Effector memory CD8-positive, alpha-beta T cell (primary cell): Measurements from ENCODE around the gene POU5F1.
A peak's percentile ranks its signal among the peaks of the same experiment; 100 is the strongest.
"Not testable (repeated sequence)": the region's sequence is repeated elsewhere in the genome, so short reads cannot be mapped to it uniquely, and the experiment has no call there.

Source experiments
- ATAC-seq: fragments of 150-1000 bp; cut with Tn5 transposase; replicated peaks from 2 replicates; pipeline ENCODE4 v1.10.0; 2021; ENCODE audit warnings: mild to moderate bottlenecking, moderate library complexity
- DNase-seq, 3 experiments: peaks; one replicate each; pipeline ENCODE4 v3.0.0; 2021
- H3K27ac Mint-ChIP-seq, 2 donors: one replicate each; pipeline ENCODE4 v1.8.0; 2022; ENCODE audit warnings: mild to moderate bottlenecking in 2 of 2, mixed read lengths in 2 of 2, moderate library complexity in 2 of 2
- H3K27me3 Mint-ChIP-seq, 2 donors: one replicate each; pipeline ENCODE4 v1.8.0; 2022; ENCODE audit warnings: mixed read lengths in 2 of 2
- H3K36me3 Mint-ChIP-seq: one replicate; pipeline ENCODE4 v1.8.0; 2022; ENCODE audit warnings: mild to moderate bottlenecking, moderate library complexity, mixed read lengths; ENCODE audit not compliant: insufficient read depth
- H3K4me1 Mint-ChIP-seq, 2 donors: one replicate each; pipeline ENCODE4 v1.8.0; 2022; ENCODE audit warnings: low read depth in 2 of 2, mixed read lengths in 2 of 2
- H3K4me3 Mint-ChIP-seq, 2 donors: one replicate each; pipeline ENCODE4 v1.8.0; 2022; ENCODE audit warnings: mild to moderate bottlenecking in 2 of 2, mixed read lengths in 2 of 2, moderate library complexity in 2 of 2
- H3K9me3 Mint-ChIP-seq, 2 donors: one replicate each; pipeline ENCODE4 v1.8.0; 2022; ENCODE audit warnings: mixed read lengths in 2 of 2

Gene POU5F1

GRCh38 chr6:31197559-31198305 lies 27.2 kb upstream of the POU5F1 start:
- Mint-ChIP-seq H3K4me1 (peaks cover 46 to 53% of the 10 kb centered on the region in 2 donors), H3K27me3 (no peaks in the 10 kb centered on the region), H3K4me3 (peak overlapping the region; percentile 76 to 85), H3K9me3 (no peaks in the 10 kb centered on the region), H3K36me3 (peaks cover 31% of the 10 kb centered on the region), H3K27ac (peak overlapping the region; percentile 97 to 100)
- DNase-seq: peak; percentile 90 to 93 (median 93)
- ATAC-seq: peak; percentile 81

GRCh38 chr6:31196251-31197022 lies 26.0 kb upstream of the POU5F1 start:
- Mint-ChIP-seq H3K4me3 (peak overlapping the region; percentile 76 to 85), H3K4me1 (peaks cover 36 to 42% of the 10 kb centered on the region in 2 donors), H3K27ac (peak overlapping the region; percentile 97 to 100), H3K36me3 (peaks cover 31% of the 10 kb centered on the region)
- not testable (repeated sequence) for ATAC-seq, DNase-seq, H3K9me3 Mint-ChIP-seq, H3K27me3 Mint-ChIP-seq

GRCh38 chr6:31195308-31195979 lies 25.0 kb upstream of the POU5F1 start:
- Mint-ChIP-seq H3K4me3 (peak overlapping the region in 1 of 2 donors; percentile 85), H3K4me1 (peaks cover 31 to 37% of the 10 kb centered on the region in 2 donors), H3K36me3 (peaks cover 31% of the 10 kb centered on the region)
- not testable (repeated sequence) for H3K27me3 Mint-ChIP-seq, H3K9me3 Mint-ChIP-seq, H3K27ac Mint-ChIP-seq, DNase-seq, ATAC-seq

GRCh38 chr6:31194061-31194834 lies 23.8 kb upstream of the POU5F1 start:
- no peaks in the 10 kb centered on the region for H3K9me3 Mint-ChIP-seq
- peak overlapping the region; percentile 10 to 43 for H3K4me3 Mint-ChIP-seq
- no peak for DNase-seq
- peaks cover 31% of the 10 kb centered on the region for H3K36me3 Mint-ChIP-seq
- H3K27ac Mint-ChIP-seq: peak overlapping the region; percentile 68 to 71
- H3K4me1 Mint-ChIP-seq: peaks cover 25 to 28% of the 10 kb centered on the region in 2 donors
- no peaks in the 10 kb centered on the region for H3K27me3 Mint-ChIP-seq
- no peak for ATAC-seq

- no peak for ATAC-seq
Measured at GRCh38 chr6:31193206-31193605, 22.7 kb upstream of the POU5F1 start.

GRCh38 chr6:31192431-31193105 lies 22.1 kb upstream of the POU5F1 start:
- not testable (repeated sequence) for H3K9me3 Mint-ChIP-seq, H3K27me3 Mint-ChIP-seq, ATAC-seq, H3K4me3 Mint-ChIP-seq
- H3K4me1 Mint-ChIP-seq: peaks cover 18 to 19% of the 10 kb centered on the region in 2 donors
- H3K27ac Mint-ChIP-seq: peak overlapping the region in 1 of 2 donors; percentile 58
- peaks cover 22% of the 10 kb centered on the region for H3K36me3 Mint-ChIP-seq
- peak; percentile 37 to 46 (median 43) for DNase-seq

More at GRCh38 chr6:31193206-31193605, 22.7 kb upstream of the POU5F1 start:
- Mint-ChIP-seq H3K4me1 (peaks cover 21 to 22% of the 10 kb centered on the region in 2 donors), H3K27ac (no peak overlapping the region), H3K4me3 (no peak overlapping the region), H3K27me3 (no peaks in the 10 kb centered on the region), H3K9me3 (no peaks in the 10 kb centered on the region), H3K36me3 (peaks cover 29% of the 10 kb centered on the region)
- no peak for DNase-seq

- Mint-ChIP-seq H3K27ac (no peak overlapping the region), H3K27me3 (no peaks in the 10 kb centered on the region), H3K4me1 (peaks cover 9 to 11% of the 10 kb centered on the region in 2 donors), H3K4me3 (no peak overlapping the region), H3K9me3 (no peaks in the 10 kb centered on the region), H3K36me3 (peaks cover 8% of the 10 kb centered on the region)
- ATAC-seq (no peak), DNase-seq (no peak)
Measured at GRCh38 chr6:31190488-31190887, 20.0 kb upstream of the POU5F1 start.

- not testable (repeated sequence) for DNase-seq, H3K9me3 Mint-ChIP-seq
Measured at GRCh38 chr6:31189223-31189622, 18.7 kb upstream of the POU5F1 start.

GRCh38 chr6:31187780-31188194 lies 17.3 kb upstream of the POU5F1 start:
- H3K27me3 Mint-ChIP-seq: no peaks in the 10 kb centered on the region
- ATAC-seq (no peak), DNase-seq (no peak)
- H3K36me3 Mint-ChIP-seq: peaks cover 4% of the 10 kb centered on the region
- no peak overlapping the region for H3K4me3 Mint-ChIP-seq
- no peaks in the 10 kb centered on the region for H3K9me3 Mint-ChIP-seq
- peaks cover 0 to 2% of the 10 kb centered on the region in 2 donors for H3K4me1 Mint-ChIP-seq
- H3K27ac Mint-ChIP-seq: no peak overlapping the region

More at GRCh38 chr6:31189223-31189622, 18.7 kb upstream of the POU5F1 start:
- H3K4me3 Mint-ChIP-seq, H3K27ac Mint-ChIP-seq, H3K36me3 Mint-ChIP-seq, ATAC-seq, H3K4me1 Mint-ChIP-seq, H3K27me3 Mint-ChIP-seq: not testable (repeated sequence)

GRCh38 chr6:31186052-31186734 lies 15.7 kb upstream of the POU5F1 start:
- ATAC-seq: no peak
- no peaks in the 10 kb centered on the region for H3K9me3 Mint-ChIP-seq
- H3K36me3 Mint-ChIP-seq: peaks cover 4% of the 10 kb centered on the region
- H3K27me3 Mint-ChIP-seq: no peaks in the 10 kb centered on the region
- H3K4me3 Mint-ChIP-seq: no peak overlapping the region
- H3K4me1 Mint-ChIP-seq: peaks cover 0 to 2% of the 10 kb centered on the region in 2 donors
- H3K27ac Mint-ChIP-seq: peak overlapping the region in 1 of 2 donors; percentile 35
- no peak for DNase-seq

- not testable (repeated sequence) for ATAC-seq, H3K4me1 Mint-ChIP-seq, DNase-seq, H3K27me3 Mint-ChIP-seq, H3K9me3 Mint-ChIP-seq, H3K27ac Mint-ChIP-seq, H3K36me3 Mint-ChIP-seq, H3K4me3 Mint-ChIP-seq
Measured at GRCh38 chr6:31185695-31186051, 15.2 kb upstream of the POU5F1 start.

GRCh38 chr6:31183859-31184258 lies 13.4 kb upstream of the POU5F1 start:
- not testable (repeated sequence) for H3K27me3 Mint-ChIP-seq, DNase-seq, H3K4me3 Mint-ChIP-seq, H3K9me3 Mint-ChIP-seq, H3K27ac Mint-ChIP-seq, H3K36me3 Mint-ChIP-seq, H3K4me1 Mint-ChIP-seq, ATAC-seq
